Testis (tissue), 3 donors: Measurements from ENCODE around the gene TTC28. TPM values are rescaled to one million over a fixed set of nuclear protein-coding genes. Genes with fewer than 3 reads are reported as not detected.

Experiments
- DNase-seq: peaks from one replicate; pipeline ENCODE4 v3.0.0-alpha.2; 2019
- H3K27ac ChIP-seq, 2 donors: fragments of 200-600 bp; sonication (generic); one replicate each; pipeline ENCODE4 v1.5.1; 2019
- H3K27me3 ChIP-seq: fragments of 200-600 bp; sonication (generic); one replicate; pipeline ENCODE4 v1.5.1; 2019
- H3K36me3 ChIP-seq: fragments of 200-600 bp; sonication (generic); one replicate; pipeline ENCODE4 v1.5.1; 2017; ENCODE audit warnings: low read depth; ENCODE audit errors: missing control alignments
- H3K4me1 ChIP-seq: fragments of 200-600 bp; sonication (generic); one replicate; pipeline ENCODE4 v1.5.1; 2019
- H3K4me3 ChIP-seq, 2 donors: fragments of 200-600 bp; sonication (generic); one replicate each; pipeline ENCODE4 v1.5.1; 2017 to 2019
- H3K9me3 ChIP-seq: fragments of 200-600 bp; sonication (generic); one replicate; pipeline ENCODE4 v1.5.1; 2017
- CTCF ChIP-seq, 3 experiments: fragments of 450-650 bp in 2 of 3; fragments of 200-600 bp in 1 of 3; sonication (generic) in 1 of 3; IDR thresholded peaks; one replicate each; pipeline ENCODE4 v1.5.1; 2016 to 2019; ENCODE audit warnings: antibody characterized with exemption in 3 of 3, mild to moderate bottlenecking in 2 of 3, moderate library complexity in 1 of 3
- POLR2A ChIP-seq: fragments of 450-650 bp; IDR thresholded peaks from one replicate; pipeline ENCODE4 v1.6.1; 2017; ENCODE audit warnings: antibody characterized with exemption, mild to moderate bottlenecking, moderate library complexity
- WGBS, 2 donors: methylation state at CpG; one replicate each; pipeline ENCODE4 v1.1.5; 2018; 5-methylcytosine and 5-hydroxymethylcytosine counted together
- intact Hi-C: fragments of 100-400 bp; cut with DNase I; formaldehyde crosslinking; loops from one replicate; pipeline ENCODE4 v1.15.1; 2023; ENCODE audit warnings: low total_unique reads
- polyA plus RNA-seq: library from polyadenylated mRNA; stranded (reverse); fragments of 350-450 nt; fragmentation: Illumina TruSeq; extraction: RNeasy Lipid Tissue Mini Kit (QIAGEN cat#74804); gene quantifications from one replicate; pipeline ENCODE4 v1.2.3, GENCODE V29; 2014; ENCODE audit warnings: low read depth, low replicate concordance; ENCODE audit not compliant: insufficient read depth
- total RNA-seq, 2 donors: library from RNA; depleted of rRNA; stranded (reverse); fragments of >200 nt; gene quantifications; one replicate each; pipeline ENCODE4 v1.2.3, GENCODE V29; 2016

Gene TTC28
- total and polyA plus RNA-seq, 3 donors from 2014 or later = 29.4 to 121 (median 75.5) TPM

DNA sequence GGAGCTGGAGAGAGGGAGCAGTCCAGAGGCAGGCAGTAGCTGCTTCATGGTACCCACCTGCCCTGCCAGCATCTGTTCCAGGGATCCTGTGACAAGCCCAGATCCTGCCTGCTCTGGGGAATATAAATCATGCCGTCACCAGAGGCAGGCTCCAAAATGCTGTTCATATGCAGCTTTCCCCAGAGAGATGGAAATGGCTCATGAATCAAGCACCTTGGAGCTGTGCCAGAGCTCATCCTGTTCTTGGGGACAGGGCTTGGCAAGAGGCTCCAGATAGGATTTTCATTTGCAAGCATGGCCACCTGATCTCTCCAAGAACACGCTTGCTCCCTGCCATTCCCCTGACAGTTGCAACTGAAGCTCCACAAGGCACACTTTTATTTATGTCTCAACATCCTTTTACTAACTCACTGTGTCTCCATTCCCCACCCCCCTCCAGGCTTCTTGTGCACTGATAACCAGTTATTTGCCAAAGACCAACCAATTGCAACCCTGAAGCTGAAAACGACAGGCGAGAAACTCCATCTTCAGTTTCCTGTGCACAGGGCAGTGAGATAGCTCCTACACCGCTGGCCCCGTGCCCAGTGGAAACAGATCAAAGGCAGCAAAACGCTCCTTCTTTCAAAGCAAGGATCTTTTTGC, 644.8 kb downstream of the TTC28 start:
- TF ChIP-seq POLR2A (no peak), CTCF (IDR thresholded peaks at IDR 0.05) (no peak)
- Histone ChIP-seq H3K36me3 (no peaks in the 10 kb centered on the region), H3K9me3 (no peaks in the 10 kb centered on the region), H3K4me1 (peaks cover 16% of the 10 kb centered on the region), H3K27ac (peak overlapping the region in 1 of 2 donors; percentile 60), H3K27me3 (no peaks in the 10 kb centered on the region), H3K4me3 (no peak overlapping the region)
- DNase-seq = peak; percentile 70
- 13 to 22% methylated on average over 6 to 7 of the region's 7 CpGs for WGBS, 2 donors
- intact Hi-C loops = no loop called here

DNA sequence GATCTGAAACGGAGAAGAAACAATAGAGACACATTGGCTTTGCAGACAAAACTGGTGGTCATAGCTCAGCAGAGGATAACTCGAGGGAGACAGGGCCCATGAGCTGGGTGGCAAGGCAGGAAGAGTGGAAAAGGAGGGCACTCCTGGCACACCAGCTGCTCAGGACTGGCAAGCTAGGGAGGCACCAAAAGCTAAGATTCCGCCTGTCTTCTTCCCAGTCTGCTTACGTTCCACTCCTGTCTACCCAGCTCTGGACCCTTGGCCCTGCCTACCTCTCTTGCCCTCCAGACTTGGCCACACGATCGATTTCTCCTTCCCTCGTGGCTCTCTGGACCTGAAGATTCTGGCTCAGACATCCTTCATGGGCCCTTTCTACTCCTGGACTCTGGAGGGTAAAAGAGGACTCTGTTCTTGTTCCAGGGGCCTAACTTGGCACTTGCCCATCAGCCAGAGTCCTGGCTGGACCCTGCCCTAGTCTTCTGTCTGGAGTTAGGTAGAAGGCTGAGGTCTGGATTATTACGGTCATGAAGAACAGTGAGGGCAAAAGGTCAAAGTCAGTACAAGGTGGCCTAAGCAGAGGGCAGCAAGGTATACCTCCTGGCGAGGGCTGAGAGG, 645.4 kb downstream of the TTC28 start:
- DNase-seq = no peak
- WGBS, 2 donors = 72 to 78% methylated on average over 8 to 9 of the region's 9 CpGs
- peak overlapping the region; percentile 7 to 60 for H3K27ac ChIP-seq
- no peaks in the 10 kb centered on the region for H3K36me3 ChIP-seq
- no peaks in the 10 kb centered on the region for H3K9me3 ChIP-seq
- H3K27me3 ChIP-seq = no peaks in the 10 kb centered on the region
- TF ChIP-seq POLR2A (no peak), CTCF (IDR thresholded peaks at IDR 0.05) (no peak)
- peaks cover 16% of the 10 kb centered on the region for H3K4me1 ChIP-seq
- intact Hi-C loops = no loop called here
- H3K4me3 ChIP-seq = no peak overlapping the region

- H3K4me3 ChIP-seq = no peak overlapping the region
- no peaks in the 10 kb centered on the region for H3K9me3 ChIP-seq
- WGBS, 2 donors = 46 to 70% methylated on average over 3 of the region's 3 CpGs
- no peak for DNase-seq
- H3K36me3 ChIP-seq = no peaks in the 10 kb centered on the region
- no peak overlapping the region for H3K27ac ChIP-seq
- no peaks in the 10 kb centered on the region for H3K27me3 ChIP-seq
- H3K4me1 ChIP-seq = peaks cover 21% of the 10 kb centered on the region
- TF ChIP-seq CTCF (IDR thresholded peaks at IDR 0.05) (no peak), POLR2A (no peak)
- intact Hi-C loops = no loop called here
Measured at GRCh38 chr22:28032861-28033260, 646.8 kb downstream of the TTC28 start.

- Histone ChIP-seq H3K4me1 (peaks cover 25% of the 10 kb centered on the region), H3K27me3 (no peaks in the 10 kb centered on the region), H3K36me3 (no peaks in the 10 kb centered on the region), H3K4me3 (no peak overlapping the region), H3K27ac (no peak overlapping the region), H3K9me3 (no peaks in the 10 kb centered on the region)
- DNase-seq = no peak
- intact Hi-C loops = no loop called here
- TF ChIP-seq POLR2A = no peak
- TF ChIP-seq CTCF (IDR thresholded peaks at IDR 0.05) = no peak
- WGBS, 2 donors = 93 to 98% methylated on average over 6 of the region's 6 CpGs
Measured at GRCh38 chr22:28031383-28031922, 648.2 kb downstream of the TTC28 start.
